ENCODE measurements around the gene SMCO3.
"Not testable (repeated sequence)": the region's sequence is repeated elsewhere in the genome, so short reads cannot be mapped to it uniquely, and the experiment has no call there.

SMCO3 gene

DNA sequence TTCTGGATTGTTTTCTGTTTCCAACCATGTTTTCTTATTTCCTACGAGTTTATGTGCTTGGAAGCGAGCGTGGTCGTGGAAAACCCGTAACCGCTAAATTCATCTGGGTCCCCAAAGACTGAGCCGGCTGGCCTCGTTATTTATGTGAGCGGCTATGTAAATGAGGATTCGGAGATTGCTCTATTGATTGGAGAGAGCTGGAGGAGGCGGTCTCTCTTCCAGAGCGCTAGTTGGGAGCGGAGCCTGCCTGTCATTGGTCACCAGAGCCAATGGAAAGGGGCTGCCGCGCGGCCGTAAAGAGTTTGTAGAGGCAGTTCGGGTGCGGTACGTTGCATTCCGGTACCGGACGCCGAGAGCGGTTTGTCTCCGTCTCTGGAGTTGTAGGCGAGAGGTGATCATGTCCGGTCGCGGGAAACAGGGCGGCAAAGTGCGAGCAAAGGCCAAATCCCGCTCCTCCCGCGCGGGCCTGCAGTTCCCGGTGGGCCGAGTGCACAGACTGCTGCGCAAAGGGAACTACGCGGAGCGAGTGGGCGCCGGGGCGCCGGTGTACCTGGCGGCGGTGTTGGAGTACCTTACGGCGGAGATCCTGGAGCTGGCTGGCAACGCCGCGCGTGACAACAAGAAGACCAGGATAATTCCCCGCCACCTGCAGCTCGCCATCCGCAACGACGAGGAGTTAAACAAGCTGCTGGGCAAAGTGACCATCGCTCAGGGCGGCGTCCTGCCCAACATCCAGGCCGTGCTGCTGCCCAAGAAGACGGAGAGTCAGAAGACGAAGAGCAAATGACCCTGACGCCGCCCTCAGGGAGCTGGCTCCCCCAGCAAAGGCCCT is 39.7 kb downstream of the SMCO3 start:
- DNase-seq, result peak; percentile 86 to 87

DNA sequence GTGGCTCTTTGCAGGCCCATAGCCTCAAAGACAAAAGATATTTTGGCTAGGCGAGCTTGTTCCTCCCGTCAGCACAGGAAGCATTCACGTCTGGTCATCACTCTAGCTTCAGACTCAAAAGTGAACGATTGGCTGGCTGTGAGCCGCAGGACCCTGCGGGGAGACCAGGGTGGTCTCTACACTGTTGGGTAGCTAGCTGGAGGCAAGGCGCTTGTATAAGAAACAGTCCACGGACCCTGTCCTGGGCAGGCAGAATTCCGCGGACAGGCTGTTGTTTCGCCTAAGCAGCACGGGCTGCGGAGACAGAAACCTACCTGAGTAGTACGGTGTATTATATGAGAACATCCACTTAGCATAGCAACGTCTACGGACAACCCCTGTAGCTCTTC is 40.3 kb downstream of the SMCO3 start:
- no peak for DNase-seq

DNA sequence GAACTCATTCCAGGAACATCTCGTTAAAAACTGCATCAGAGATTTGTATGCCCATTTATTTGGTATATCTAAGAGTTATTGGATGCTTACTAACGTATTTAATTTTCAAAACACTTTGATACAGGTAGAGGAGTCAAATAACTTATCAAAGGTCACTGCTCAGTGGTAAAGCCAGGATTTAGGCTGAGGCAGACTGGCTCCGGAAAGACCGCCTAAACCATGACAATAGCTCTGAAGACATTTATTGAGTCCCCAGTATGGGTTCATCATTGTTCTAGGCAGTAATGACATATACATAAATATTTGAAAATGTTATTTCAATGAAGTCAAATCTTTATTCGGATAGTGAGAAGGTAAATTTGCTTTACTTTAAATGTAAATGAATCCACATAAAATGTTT is 41.0 kb downstream of the SMCO3 start:
- no peak for DNase-seq

DNA sequence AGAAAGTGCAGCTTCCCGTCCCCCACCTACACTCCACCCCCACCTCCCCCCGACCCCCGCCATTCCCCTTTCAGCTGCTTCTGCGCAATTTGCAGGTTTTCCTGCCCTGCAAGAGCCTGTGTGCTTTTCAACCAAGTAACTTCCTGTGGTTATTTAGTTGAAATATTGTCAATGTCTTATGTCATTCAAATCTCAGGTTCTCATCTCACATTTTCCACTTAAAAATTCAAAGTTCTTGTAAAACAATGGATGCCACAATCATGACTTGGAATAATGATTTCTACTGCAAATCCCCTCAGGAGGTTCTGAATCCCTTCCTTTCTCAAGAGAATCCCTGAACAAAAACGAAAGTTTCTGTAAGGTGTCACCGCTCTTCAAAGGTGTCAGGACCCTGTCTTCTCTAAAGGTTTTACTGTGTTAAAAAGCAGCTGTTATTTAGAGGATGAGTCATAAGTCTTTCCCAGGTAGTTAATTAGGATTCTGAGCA is 42.3 kb downstream of the SMCO3 start:
- peak; percentile 12 to 29 for DNase-seq

DNA sequence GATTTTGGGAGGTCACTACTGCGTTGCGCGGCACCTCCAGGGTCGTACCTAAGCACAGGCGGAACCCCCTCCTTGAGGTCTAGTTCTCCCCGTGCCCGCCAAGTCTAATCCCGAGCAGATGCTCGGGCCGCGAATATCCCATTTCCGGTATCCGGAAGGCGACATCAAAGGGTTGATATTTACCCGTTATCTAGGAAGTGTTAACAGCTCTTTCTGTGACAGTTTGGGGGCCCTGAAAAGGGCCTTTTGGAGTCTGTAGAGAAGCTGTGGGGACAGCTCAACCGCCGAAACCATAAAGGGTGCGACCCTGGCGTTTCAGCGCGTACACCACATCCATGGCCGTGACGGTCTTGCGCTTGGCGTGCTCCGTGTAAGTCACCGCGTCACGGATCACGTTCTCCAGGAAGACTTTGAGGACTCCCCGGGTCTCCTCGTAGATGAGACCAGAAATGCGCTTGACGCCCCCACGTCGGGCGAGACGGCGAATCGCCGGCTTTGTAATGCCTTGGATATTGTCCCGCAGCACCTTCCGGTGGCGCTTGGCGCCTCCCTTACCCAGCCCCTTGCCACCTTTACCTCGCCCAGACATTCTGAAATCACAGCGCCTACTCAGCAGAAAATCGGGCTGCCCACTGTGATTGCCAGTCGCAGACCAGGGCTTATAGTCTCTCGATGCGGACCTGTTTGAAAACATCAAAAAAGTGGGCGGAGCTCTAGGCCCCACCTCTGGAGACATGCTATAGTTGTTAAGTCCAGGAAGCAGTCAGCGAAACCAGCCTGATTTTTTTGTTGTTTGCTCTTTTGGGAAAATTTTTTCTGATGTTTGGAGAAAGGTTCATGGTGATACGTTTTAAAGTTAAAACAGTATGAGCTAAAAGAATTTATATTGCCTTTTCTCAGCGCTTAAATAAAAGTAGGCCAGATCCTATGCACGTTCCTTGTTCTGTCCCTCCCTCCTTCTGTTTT is 43.2 kb downstream of the SMCO3 start:
- peak; percentile 92 for DNase-seq

DNA sequence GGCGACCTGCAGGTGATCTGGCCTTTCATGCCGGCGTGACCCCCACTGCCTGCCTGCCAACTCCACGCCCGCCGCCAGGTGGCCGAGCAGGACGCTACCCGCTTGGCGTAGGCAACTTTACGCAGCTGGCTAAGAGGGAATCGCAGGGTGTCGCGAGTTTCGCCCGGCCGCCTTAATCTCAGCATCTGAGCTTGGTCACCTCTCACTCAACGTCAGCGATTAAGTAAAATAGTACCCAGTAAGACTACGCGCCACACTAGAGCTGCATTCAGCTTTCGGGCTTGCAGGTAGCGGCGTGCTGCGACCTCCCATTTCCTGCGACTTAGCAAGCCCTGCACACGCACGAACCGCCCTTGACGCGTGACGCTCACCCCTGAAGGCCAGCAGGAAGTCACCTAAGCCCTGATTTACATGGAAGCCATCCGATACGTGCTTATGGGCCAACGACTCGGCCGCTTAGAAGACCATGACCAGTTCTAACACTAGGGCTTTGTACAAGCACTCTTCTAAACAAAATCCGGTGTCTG is 44.0 kb downstream of the SMCO3 start:
- peak; percentile 89 to 90 for DNase-seq

DNA sequence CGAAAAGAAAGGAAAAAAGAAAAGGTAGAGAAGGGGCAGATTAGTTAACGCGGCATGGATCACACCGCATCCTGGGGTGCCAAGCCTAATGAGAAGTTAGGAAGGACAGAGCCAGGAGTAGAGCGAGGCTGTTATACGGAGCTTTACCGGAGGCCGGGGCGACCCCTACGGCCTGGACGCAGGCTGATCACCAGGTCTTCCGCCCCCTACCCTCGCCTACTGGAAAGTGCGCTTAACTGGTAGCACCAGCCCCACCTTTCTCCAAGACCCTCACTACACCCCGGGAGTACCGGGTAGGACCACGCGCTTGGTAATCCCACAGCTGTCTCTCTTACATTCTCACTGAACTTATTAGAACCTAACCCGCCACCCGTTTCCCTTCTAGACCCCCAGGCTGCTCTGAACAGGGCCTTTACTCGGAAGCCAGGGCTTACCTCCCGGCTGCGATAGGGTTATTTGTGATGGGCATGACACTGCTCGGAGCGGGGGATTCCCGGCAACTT is 44.5 kb downstream of the SMCO3 start:
- no peak for DNase-seq

DNA sequence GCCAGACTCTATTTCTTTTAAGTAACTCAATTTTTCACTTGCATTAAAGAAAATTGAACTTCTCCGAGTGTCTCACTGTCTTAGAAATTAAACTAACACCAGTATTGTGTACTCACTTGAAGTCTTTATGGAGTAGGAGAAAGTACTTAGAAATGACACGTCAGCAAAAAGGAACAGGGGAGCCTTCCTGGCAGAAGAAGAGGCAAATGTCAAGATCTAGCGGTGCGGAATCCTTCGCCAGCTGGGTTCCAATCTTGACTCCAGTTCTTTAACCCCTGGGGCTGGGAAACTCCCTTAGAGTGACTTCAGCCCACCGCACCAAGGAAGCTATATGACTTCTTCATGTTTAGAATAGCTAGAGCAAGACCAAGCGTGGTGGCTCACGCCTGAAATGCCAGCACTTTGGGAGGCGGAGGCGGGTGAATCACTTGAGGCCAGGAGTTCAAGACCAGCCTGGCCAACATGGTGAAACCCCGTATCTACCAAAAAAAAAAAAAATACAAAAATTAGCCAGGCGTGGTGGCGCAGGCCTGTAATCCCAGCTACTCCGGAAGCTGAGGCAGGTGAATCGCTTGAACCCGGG is 45.1 kb downstream of the SMCO3 start:
- DNase-seq, result peak; percentile 39 to 45

DNA sequence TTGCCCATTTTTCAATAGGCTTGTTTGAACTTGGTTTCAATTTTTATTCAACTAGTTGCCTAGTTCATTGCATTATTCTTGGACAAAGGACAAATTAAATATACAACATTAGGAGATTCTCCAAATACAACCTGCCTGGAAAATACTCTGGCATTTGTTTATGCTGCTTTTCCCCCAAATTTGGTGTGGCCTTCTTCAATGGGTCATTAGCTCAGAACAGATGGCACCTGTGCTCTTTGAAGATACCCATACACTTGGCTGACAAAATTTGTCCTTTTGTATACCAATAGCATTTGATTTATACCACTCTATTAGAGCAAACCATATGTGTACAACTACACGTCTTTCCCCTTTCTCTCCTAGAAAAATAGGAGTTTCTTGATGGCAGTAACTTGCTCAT is 46.4 kb downstream of the SMCO3 start:
- no peak for DNase-seq

DNA sequence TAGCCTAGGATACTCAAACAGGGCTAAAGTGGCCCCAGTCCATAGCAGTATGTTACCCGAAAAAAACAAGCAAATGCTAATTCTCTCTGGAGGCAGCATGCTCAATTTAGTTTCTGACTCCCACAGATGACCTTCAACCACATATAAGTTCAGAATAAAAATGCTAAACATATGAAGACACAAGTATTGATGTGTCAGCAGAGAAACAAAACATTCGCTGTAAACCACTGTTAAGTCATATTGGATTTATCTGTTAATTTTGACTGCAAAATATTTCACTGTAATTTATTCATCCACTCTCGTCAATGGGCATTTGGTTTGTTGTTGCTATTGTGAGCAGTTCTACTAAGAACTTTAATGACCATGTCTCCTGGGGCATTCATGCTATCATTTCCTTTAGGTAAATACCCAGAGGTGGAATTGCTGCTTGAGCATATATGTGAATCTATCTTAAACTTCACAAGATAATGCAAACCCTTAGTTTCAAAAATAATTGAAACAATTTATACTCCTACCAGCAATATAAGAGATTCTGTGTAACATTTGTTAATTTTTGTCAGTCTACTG is 47.2 kb downstream of the SMCO3 start:
- no peak for DNase-seq

DNA sequence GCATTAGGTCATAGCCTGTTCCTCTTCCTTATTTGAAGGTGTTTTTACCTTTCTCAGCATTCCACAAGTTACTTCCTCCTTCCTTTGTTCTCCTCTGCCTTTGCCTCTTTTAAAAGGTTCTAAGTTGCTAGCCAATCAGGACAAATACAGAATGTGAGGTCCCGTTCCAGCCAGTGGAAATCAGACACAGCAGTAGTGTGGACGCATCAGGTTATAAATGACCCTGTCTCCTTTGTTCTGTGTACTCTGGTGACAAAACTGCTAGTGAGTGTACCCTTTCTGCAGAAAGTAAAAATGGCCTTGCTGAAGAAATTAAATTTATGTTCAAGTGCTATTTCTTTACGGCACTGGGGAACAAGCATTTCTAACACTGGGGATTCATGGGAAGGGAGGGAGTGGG is 48.0 kb downstream of the SMCO3 start:
- not testable (repeated sequence) for DNase-seq

DNA sequence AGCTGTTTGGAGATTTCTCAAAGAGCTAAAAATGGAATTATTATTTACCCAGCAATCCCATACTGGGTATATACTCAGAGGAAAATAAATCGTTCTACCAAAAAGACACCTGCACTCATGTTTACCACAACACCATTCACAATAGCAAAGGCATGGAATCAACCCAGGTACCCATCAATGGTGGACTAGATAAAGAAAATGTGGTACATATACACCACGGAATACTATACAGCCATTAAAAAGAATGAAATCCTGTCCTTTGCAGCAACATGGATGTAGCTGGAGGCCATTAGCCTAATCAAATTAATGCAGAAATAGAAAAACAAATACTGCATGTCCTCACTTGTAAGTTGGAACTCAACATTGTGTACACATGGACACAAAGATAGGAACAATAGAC is 48.6 kb downstream of the SMCO3 start:
- no peak for DNase-seq

DNA sequence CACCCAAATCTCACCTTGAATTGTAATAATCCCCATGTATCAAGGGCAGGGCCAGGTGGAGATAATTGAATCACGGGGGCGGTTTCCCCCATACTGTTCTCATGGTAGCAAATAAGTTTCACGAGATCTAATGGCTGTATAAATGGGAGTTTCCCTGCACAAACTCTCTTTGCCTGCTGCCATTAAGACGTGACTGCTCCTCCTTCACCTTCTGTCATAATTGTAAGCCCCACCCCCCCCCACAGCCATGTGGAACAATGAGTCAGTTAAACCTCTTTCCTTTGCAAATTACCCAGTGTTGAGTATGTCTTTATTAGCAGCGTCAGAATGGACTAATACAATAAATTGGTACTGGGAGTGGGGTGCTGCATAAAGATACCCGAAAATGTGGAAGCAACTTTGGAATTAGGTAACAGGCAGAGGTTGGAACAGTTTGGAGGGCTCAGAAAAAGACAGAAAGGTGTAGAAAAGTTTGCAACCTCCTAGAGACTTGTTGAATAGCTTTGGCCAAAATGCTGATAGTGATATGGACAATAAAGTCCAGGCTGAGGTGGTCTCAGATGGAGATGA is 54.2 kb downstream of the SMCO3 start:
- DNase-seq, result not testable (repeated sequence)

DNA sequence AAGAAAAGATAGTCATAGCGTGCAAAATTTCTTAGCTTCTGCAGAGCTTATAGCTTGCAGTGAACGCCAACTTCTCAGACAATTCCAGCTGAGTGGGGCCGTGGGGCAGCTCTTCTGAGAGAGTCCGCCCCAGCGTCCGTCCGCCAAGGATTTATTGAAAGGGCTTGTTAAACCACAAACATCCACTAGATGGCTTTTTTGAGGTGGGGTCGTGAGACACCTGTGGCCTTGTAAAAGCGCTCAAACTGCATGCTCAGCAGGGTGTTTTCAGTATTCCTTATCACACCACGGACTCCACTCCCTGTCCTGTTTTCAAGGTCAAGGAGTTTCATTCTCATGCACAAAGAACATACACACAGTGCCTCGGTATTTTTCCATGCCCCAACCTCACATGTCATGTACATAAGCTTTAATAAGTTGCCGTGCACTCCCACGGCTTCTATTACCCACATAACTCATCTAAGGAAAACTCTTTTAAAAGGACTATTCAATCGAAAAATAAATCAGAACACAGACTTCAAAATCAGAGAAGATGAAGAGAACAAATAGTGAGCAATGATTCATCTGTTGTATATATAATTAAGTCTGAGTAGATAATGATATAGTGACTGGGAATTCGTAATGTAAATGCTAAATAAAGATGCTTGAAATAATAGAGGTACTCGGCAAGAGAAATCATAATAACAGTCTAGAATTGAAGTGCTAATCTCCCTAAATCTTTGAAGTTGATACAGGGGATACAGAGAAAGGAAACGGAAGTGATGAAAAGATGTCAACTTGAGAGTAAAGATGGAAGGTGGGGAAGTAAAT is 57.4 kb downstream of the SMCO3 start:
- DNase-seq, result no peak

Data from stimulated activated CD4-positive, alpha-beta T cell treated with anti-CD3 and anti-CD28 coated beads, Interleukin-2, amount 100 ng/mL, for 24 hours (primary cell).